ENCODE data around the gene KCNJ11. TPM values are rescaled to one million over a fixed set of nuclear protein-coding genes. Genes with fewer than 3 reads are reported as not detected.

The KCNJ11 gene
- total and polyA plus RNA-seq, 10 of the 15 experiments (the other 5 are each of a cell fraction or from before 2014, with no cell fraction given) = 0.06 to 0.56 (median 0.21) TPM; not detected in 6

- FAIRE-seq = no peak
- ChIA-PET RAD21 (ENCODE audit: unreplicated experiment) (no interaction called here), CTCF (interaction anchor here (2.9 kb wide), 1 partner anchor 18 kb away, joined by 8 read pairs; no protein-coding TSS in a partner anchor), POLR2A (no interaction called here), SMC1A (ENCODE audit: uncharacterized antibody, unreplicated experiment) (interaction anchor here (1.1 kb wide), 1 partner anchor 110 kb away, joined by 4 read pairs; no protein-coding TSS in a partner anchor)
- Histone ChIP-seq H3K27me3 (replicated peaks in 1 of 2; ENCODE audit: control insufficient read depth in 2 of 2, insufficient read depth in 2 of 2, low read length in 1 of 2) (no peaks in the 10 kb centered on the region), H3K9me3 (replicated peaks; ENCODE audit: control insufficient read depth, insufficient read depth, low read length) (no peaks in the 10 kb centered on the region), H3K36me3 (ENCODE audit: control insufficient read depth in 2 of 2, insufficient read depth in 2 of 2, low read length in 1 of 2) (no peaks in the 10 kb centered on the region), H3K9ac (ENCODE audit: control insufficient read depth, insufficient read depth, low read length) (no peak overlapping the region), H3K4me3 (no peak overlapping the region), H4K20me1 (ENCODE audit: control insufficient read depth, insufficient read depth) (no peaks in the 10 kb centered on the region), H3K4me1 (ENCODE audit: control insufficient read depth, insufficient read depth, low read length) (peaks cover 9% of the 10 kb centered on the region), H3K79me2 (ENCODE audit: control insufficient read depth, insufficient read depth, low read length) (no peaks in the 10 kb centered on the region), H3K4me2 (ENCODE audit: control insufficient read depth, insufficient read depth) (no peak overlapping the region), H2AFZ (ENCODE audit: control insufficient read depth, low read depth, low read length) (no peak overlapping the region), H3K27ac (ENCODE audit: control insufficient read depth, insufficient read depth) (no peak overlapping the region)
- BruUV-seq (replicated peaks) = no TSS peak
- intact Hi-C loops (cut with micrococcal nuclease; ENCODE audit: unreplicated experiment) = no loop called here
- no peak for TF ChIP-seq POLR2A (IDR thresholded peaks at IDR 0.05; ENCODE audit: low read depth, low read length)
- TF ChIP-seq CHD4 (IDR thresholded peaks at IDR 0.05) = no peak
- no peak for TF ChIP-seq CHD2 (IDR thresholded peaks at IDR 0.05; ENCODE audit: borderline replicate concordance, low read depth, low read length)
- TF ChIP-seq SREBF1 (IDR thresholded peaks at IDR 0.05; ENCODE audit: low read length) = no peak
- ATAC-seq = no peak
- 56% methylated on average over 8 of the region's 8 CpGs for WGBS (ENCODE audit: insufficient coverage, insufficient replicate concordance, low lambda C conversion rate, missing lambda C conversion rate)
- DNase-seq (ENCODE audit: low read depth, low spot score) = no peak
- in situ Hi-C loops (cut with MboI) = no loop called here
These were observed 14.0 kb upstream of the KCNJ11 start for GRCh38 chr11:17402486-17402885.

DNA sequence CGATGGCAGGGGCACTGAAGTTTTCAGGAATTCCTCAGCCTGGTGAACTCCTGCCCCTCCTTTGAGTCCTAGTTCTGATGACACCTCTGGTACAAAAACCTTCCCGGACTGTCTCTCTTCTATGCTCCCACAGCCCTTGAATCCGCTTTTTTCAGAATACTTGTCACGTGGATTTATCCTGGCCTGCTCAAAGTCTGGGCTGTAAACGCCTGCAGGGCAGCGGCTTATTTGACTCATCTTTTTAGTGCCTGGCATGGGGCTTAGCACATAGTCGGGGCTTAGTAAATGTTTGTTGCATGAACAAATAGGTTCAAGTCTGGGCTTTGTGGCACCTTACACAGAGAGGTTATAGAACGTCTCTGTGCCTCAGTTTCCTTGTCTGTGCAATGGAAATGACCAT is 13.4 kb upstream of the KCNJ11 start:
- FAIRE-seq = no peak
- WGBS (ENCODE audit: insufficient coverage, insufficient replicate concordance, low lambda C conversion rate, missing lambda C conversion rate) = 66% methylated on average over 8 of the region's 8 CpGs

More for the DNA sequence above, 13.4 kb upstream of the KCNJ11 start:
- H3K4me2 ChIP-seq (ENCODE audit: control insufficient read depth, insufficient read depth) = no peak overlapping the region
- H4K20me1 ChIP-seq (ENCODE audit: control insufficient read depth, insufficient read depth) = no peaks in the 10 kb centered on the region
- POLR2A ChIA-PET = no interaction called here
- ATAC-seq (no peak), DNase-seq (ENCODE audit: low read depth, low spot score) (no peak)
- H3K27me3 ChIP-seq (replicated peaks in 1 of 2; ENCODE audit: control insufficient read depth in 2 of 2, insufficient read depth in 2 of 2, low read length in 1 of 2) = no peaks in the 10 kb centered on the region
- H3K9ac ChIP-seq (ENCODE audit: control insufficient read depth, insufficient read depth, low read length) = no peak overlapping the region
- no TSS peak for BruUV-seq (replicated peaks)
- H3K9me3 ChIP-seq (replicated peaks; ENCODE audit: control insufficient read depth, insufficient read depth, low read length) = no peaks in the 10 kb centered on the region
- RAD21 ChIA-PET (ENCODE audit: unreplicated experiment) = no interaction called here
- CTCF ChIA-PET = interaction anchor here (2.0 to 2.9 kb wide), 2 partner anchors 15 to 17 kb away, joined by 4 to 8 read pairs; no protein-coding TSS in a partner anchor
- TF ChIP-seq ZSCAN29 (IDR thresholded peaks at IDR 0.05) (no peak), SMAD5 (IDR thresholded peaks at IDR 0.05; ENCODE audit: low read depth) (no peak), EZH2 (IDR thresholded peaks at IDR 0.05; ENCODE audit: borderline replicate concordance, control insufficient read depth, low read depth, low read length) (no peak)
- no peaks in the 10 kb centered on the region for H3K36me3 ChIP-seq (ENCODE audit: control insufficient read depth in 2 of 2, insufficient read depth in 2 of 2, low read length in 1 of 2)
- H3K4me1 ChIP-seq (ENCODE audit: control insufficient read depth, insufficient read depth, low read length) = peaks cover 9% of the 10 kb centered on the region
- intact Hi-C loops (cut with micrococcal nuclease; ENCODE audit: unreplicated experiment) = no loop called here
- in situ Hi-C loops (cut with MboI) = no loop called here
- no peak overlapping the region for H2AFZ ChIP-seq (ENCODE audit: control insufficient read depth, low read depth, low read length)
- H3K4me3 ChIP-seq = no peak overlapping the region
- SMC1A ChIA-PET (ENCODE audit: uncharacterized antibody, unreplicated experiment) = no interaction called here
- H3K79me2 ChIP-seq (ENCODE audit: control insufficient read depth, insufficient read depth, low read length) = no peaks in the 10 kb centered on the region
- no peak overlapping the region for H3K27ac ChIP-seq (ENCODE audit: control insufficient read depth, insufficient read depth)
